Caco-2 (cell line): ENCODE measurements around the gene OR6C75. TPM values are rescaled to one million over a fixed set of nuclear protein-coding genes. Genes with fewer than 3 reads are reported as not detected.

ENCODE experiments used
- BruUV-seq: library from RNA; stranded (reverse); fragments of 400-500 nt; replicated peaks from 2 replicates; lab custom pipeline; 2021; lab: Mats Ljungman, UMichigan
- CTCF ChIA-PET: fragments of 300-600 bp; sonication (Branson Sonifier 250); formaldehyde crosslinking; loops from one replicate; lab custom pipeline; 2022; ENCODE audit warnings: antibody characterized with exemption; lab: Charles Lee
- POLR2A ChIA-PET: fragments of 300-600 bp; sonication (Branson Sonifier 250); formaldehyde crosslinking; loops from one replicate; lab custom pipeline; 2022; ENCODE audit warnings: antibody characterized with exemption; lab: Charles Lee
- DNase-seq, 2 experiments: peaks; one replicate each; pipeline versions ENCODE4 v3.0.0 to v3.0.0-alpha.2; 2020 to 2022
- H3K27me3 ChIP-seq: replicated peaks from 2 replicates; pipeline ENCODE4 v1.6.0; 2011; ENCODE audit warnings: low read length; ENCODE audit not compliant: control insufficient read depth, insufficient read depth
- H3K36me3 ChIP-seq: 2 replicates; pipeline ENCODE4 v1.5.1; 2011; ENCODE audit warnings: low read length; ENCODE audit not compliant: control insufficient read depth, insufficient read depth
- H3K4me1 ChIP-seq: fragments of 250-450 bp; sonication (Bioruptor Pico); 2 replicates; pipeline ENCODE4 v1.5.1; 2020; ENCODE audit warnings: mild to moderate bottlenecking
- H3K4me3 ChIP-seq: 2 replicates; pipeline ENCODE4 v1.5.1; 2011; ENCODE audit warnings: low read depth, mild to moderate bottlenecking, control low read depth, low read length
- H3K9me3 ChIP-seq: fragments of 250-450 bp; sonication (Bioruptor Pico); 2 replicates; pipeline ENCODE4 v1.5.1; 2020; ENCODE audit warnings: mild to moderate bottlenecking, moderate library complexity
- H3K27ac Mint-ChIP-seq: one replicate; pipeline ENCODE4 v1.8.0; 2022; ENCODE audit warnings: mixed read lengths; ENCODE audit not compliant: unreplicated experiment
- H3K27me3 Mint-ChIP-seq: one replicate; pipeline ENCODE4 v1.8.0; 2022; ENCODE audit warnings: mixed read lengths; ENCODE audit not compliant: insufficient read depth, unreplicated experiment
- H3K36me3 Mint-ChIP-seq: one replicate; pipeline ENCODE4 v1.8.0; 2022; ENCODE audit warnings: mild to moderate bottlenecking, mixed read lengths; ENCODE audit not compliant: insufficient read depth, unreplicated experiment
- H3K4me1 Mint-ChIP-seq: one replicate; pipeline ENCODE4 v1.8.0; 2022; ENCODE audit warnings: low read depth, mixed read lengths; ENCODE audit not compliant: unreplicated experiment
- H3K4me3 Mint-ChIP-seq: one replicate; pipeline ENCODE4 v1.8.0; 2022; ENCODE audit warnings: mild to moderate bottlenecking, moderate library complexity, mixed read lengths; ENCODE audit not compliant: unreplicated experiment
- H3K9me3 Mint-ChIP-seq: one replicate; pipeline ENCODE4 v1.8.0; 2022; ENCODE audit warnings: mixed read lengths; ENCODE audit not compliant: unreplicated experiment
- intact Hi-C: fragments of 100-400 bp; cut with micrococcal nuclease; formaldehyde crosslinking; loops from one replicate; pipeline ENCODE4 v1.10.0; 2022; ENCODE audit not compliant: unreplicated experiment
- total RNA-seq: library from RNA; stranded (reverse); gene quantifications from 2 replicates; pipeline ENCODE4 v1.2.3, GENCODE V29; 2022
- TF ChIP-seq, protein P1 (sequence below), 2 experiments: fragments of 200-600 bp in 1 of 2; IDR thresholded peaks; 1 replicate in 1 of 2; 2 replicates in 1 of 2; pipeline versions ENCODE4 v1.5.1 to v1.8.0; 2011 to 2022; ENCODE audit warnings: antibody characterized with exemption in 1 of 2, control low read depth in 1 of 2, inconsistent platforms in 1 of 2, low read depth in 1 of 2, low read length in 1 of 2, mild to moderate bottlenecking in 1 of 2, moderate library complexity in 1 of 2; ENCODE audit not compliant: insufficient read depth in 1 of 2, severe bottlenecking in 1 of 2, unreplicated experiment in 1 of 2

OR6C75 gene
- total RNA-seq, 1 experiment from 2014 or later: not detected

DNA sequence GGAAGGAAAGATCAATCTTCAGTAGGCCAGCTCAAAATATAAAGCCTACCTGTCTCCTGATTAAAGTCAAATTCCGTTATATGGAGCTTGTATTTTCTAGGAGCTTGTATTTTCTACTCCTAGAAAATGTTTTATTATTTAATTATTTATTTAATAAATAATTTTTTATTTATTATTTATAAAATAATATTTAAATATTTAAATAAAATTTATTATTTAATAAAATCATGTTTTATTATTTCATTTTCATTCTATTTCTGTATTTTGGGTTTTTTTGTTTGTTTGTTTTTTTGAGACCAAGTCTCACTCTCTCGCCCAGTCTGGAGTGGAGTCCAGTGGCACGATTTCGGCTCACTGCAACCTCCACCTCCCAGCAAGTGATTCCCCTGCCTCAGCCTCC, 9.7 kb downstream of the OR6C75 start:
- H3K36me3 Mint-ChIP-seq: no peaks in the 10 kb centered on the region

DNA sequence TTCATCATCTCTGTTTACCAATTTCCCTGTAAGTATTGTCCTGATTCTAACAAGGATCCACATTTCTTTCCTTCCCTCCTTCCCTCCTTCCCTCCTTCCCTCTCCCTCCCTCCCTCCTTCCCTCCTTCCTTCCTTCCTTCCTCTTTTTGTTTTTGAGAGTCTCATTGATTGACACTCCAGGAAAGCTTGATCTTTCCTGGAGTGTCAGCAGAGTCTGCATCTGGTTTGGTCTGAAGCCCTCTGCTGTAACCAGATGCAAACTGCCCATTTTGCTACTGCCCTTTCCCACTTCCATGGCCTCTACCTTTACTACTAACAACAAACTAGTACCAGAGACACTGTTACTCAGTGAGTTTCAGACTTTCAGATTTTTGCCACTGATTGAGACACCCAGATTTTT, 23.1 kb downstream of the OR6C75 start:
- CTCF ChIA-PET: interaction anchor here (0.9 kb wide), 1 partner anchor 197 kb away, joined by 7 read pairs; no protein-coding TSS in a partner anchor
- no peaks in the 10 kb centered on the region for H3K4me1 ChIP-seq
- H3K4me1 Mint-ChIP-seq: no peaks in the 10 kb centered on the region
- no peaks in the 10 kb centered on the region for H3K36me3 Mint-ChIP-seq
- intact Hi-C loops: no loop called here
- H3K27me3 ChIP-seq: no peaks in the 10 kb centered on the region
- H3K36me3 ChIP-seq: no peaks in the 10 kb centered on the region
- TF ChIP-seq, protein P1, sequence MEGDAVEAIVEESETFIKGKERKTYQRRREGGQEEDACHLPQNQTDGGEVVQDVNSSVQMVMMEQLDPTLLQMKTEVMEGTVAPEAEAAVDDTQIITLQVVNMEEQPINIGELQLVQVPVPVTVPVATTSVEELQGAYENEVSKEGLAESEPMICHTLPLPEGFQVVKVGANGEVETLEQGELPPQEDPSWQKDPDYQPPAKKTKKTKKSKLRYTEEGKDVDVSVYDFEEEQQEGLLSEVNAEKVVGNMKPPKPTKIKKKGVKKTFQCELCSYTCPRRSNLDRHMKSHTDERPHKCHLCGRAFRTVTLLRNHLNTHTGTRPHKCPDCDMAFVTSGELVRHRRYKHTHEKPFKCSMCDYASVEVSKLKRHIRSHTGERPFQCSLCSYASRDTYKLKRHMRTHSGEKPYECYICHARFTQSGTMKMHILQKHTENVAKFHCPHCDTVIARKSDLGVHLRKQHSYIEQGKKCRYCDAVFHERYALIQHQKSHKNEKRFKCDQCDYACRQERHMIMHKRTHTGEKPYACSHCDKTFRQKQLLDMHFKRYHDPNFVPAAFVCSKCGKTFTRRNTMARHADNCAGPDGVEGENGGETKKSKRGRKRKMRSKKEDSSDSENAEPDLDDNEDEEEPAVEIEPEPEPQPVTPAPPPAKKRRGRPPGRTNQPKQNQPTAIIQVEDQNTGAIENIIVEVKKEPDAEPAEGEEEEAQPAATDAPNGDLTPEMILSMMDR (IDR thresholded peaks at IDR 0.05; ENCODE audit: insufficient read depth in 1 of 2, low read depth in 1 of 2, low read length in 1 of 2, severe bottlenecking in 1 of 2, unreplicated experiment in 1 of 2): no peak
- BruUV-seq: no TSS peak
- H3K27ac Mint-ChIP-seq: no peak overlapping the region
- POLR2A ChIA-PET: no interaction called here
- no peaks in the 10 kb centered on the region for H3K9me3 ChIP-seq
- no peak overlapping the region for H3K4me3 Mint-ChIP-seq
- no peak overlapping the region for H3K4me3 ChIP-seq
- no peaks in the 10 kb centered on the region for H3K9me3 Mint-ChIP-seq
- no peak for DNase-seq
- H3K27me3 Mint-ChIP-seq: no peaks in the 10 kb centered on the region

More for the DNA sequence above, 9.7 kb downstream of the OR6C75 start:
- TF ChIP-seq, protein P1 (IDR thresholded peaks at IDR 0.05; ENCODE audit: insufficient read depth in 1 of 2, low read depth in 1 of 2, low read length in 1 of 2, severe bottlenecking in 1 of 2, unreplicated experiment in 1 of 2): no peak
- H3K27ac Mint-ChIP-seq: no peak overlapping the region
- intact Hi-C loops: no loop called here
- POLR2A ChIA-PET: no interaction called here
- H3K36me3 ChIP-seq: no peaks in the 10 kb centered on the region
- no TSS peak for BruUV-seq
- no peaks in the 10 kb centered on the region for H3K4me1 ChIP-seq
- DNase-seq: no peak
- CTCF ChIA-PET: no interaction called here
- no peaks in the 10 kb centered on the region for H3K9me3 Mint-ChIP-seq
- no peaks in the 10 kb centered on the region for H3K27me3 Mint-ChIP-seq
- H3K4me3 ChIP-seq: no peak overlapping the region
- H3K4me1 Mint-ChIP-seq: no peaks in the 10 kb centered on the region
- no peak overlapping the region for H3K4me3 Mint-ChIP-seq
- no peaks in the 10 kb centered on the region for H3K27me3 ChIP-seq
- no peaks in the 10 kb centered on the region for H3K9me3 ChIP-seq

DNA sequence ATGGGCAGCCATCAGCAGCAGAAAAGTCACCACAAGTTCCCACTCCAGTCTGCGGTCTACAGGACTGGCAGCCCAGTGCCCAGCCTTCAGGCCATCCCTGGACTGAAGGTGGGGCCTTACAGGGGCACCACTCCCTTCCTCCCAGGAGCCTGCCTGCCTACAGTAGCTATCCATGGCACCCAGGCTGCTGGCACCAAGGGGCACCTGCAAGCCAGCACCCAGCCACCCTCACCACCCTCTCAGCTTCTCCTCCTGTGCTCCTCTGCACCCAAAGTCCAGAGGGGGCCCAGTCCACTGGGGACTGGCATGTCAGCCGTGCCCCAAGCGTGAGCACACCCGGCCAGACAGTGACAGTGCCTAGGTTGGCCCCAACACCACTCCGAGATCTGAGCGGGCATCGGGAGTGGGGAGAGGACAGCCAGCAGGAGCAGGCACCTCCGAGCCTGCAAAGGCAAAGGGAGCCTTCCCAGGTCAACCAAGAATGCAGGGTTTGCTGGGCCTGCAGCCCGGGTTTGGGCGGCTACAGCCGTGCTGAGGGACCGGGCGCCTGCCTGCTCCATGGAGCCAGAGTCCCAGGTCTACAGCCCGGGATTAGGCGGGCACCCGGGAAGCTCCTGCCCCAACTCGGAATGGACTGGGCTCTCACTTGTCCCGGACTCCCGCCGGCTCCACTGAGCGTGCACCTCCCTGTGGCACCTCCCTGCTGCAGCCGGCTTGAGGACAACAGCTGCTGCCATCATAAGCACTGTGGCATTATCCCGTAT, 29.4 kb downstream of the OR6C75 start:
- Histone ChIP-seq H3K9me3 (no peaks in the 10 kb centered on the region), H3K36me3 (no peaks in the 10 kb centered on the region), H3K4me3 (no peak overlapping the region), H3K4me1 (no peaks in the 10 kb centered on the region), H3K27me3 (no peaks in the 10 kb centered on the region)
- Mint-ChIP-seq H3K9me3 (no peaks in the 10 kb centered on the region), H3K4me1 (no peaks in the 10 kb centered on the region), H3K27ac (no peak overlapping the region), H3K4me3 (no peak overlapping the region), H3K27me3 (no peaks in the 10 kb centered on the region), H3K36me3 (no peaks in the 10 kb centered on the region)
- ChIA-PET POLR2A (no interaction called here), CTCF (no interaction called here)
- TF ChIP-seq, protein P1 (IDR thresholded peaks at IDR 0.05; ENCODE audit: insufficient read depth in 1 of 2, low read depth in 1 of 2, low read length in 1 of 2, severe bottlenecking in 1 of 2, unreplicated experiment in 1 of 2): no peak
- BruUV-seq: no TSS peak
- intact Hi-C loops: no loop called here
- no peak for DNase-seq
